Measurements from ENCODE around the gene KRTAP10-10. TPM values are rescaled to one million over a fixed set of nuclear protein-coding genes. Genes with fewer than 3 reads are reported as not detected.
"Not testable (repeated sequence)": the region's sequence is repeated elsewhere in the genome, so short reads cannot be mapped to it uniquely, and the experiment has no call there.

Gene KRTAP10-10
- total RNA-seq, 1 donor from 2014 or later: not detected

GRCh38 chr21:44639331-44639655 is 2.1 kb downstream of the KRTAP10-10 start:
- intact Hi-C loops (cut with micrococcal nuclease): no loop called here
- no peak for TF ChIP-seq CTCF (IDR thresholded peaks at IDR 0.05)
- Mint-ChIP-seq H3K4me3 (no peak overlapping the region), H3K27me3 (peaks cover 17% of the 10 kb centered on the region), H3K4me1 (no peaks in the 10 kb centered on the region), H3K27ac (no peak overlapping the region), H3K36me3 (ENCODE audit: low read depth) (peaks cover 2% of the 10 kb centered on the region), H3K9me3 (peaks cover 24% of the 10 kb centered on the region)
- no peak for ATAC-seq (ENCODE audit: low read depth)
- no peak for DNase-seq
- ChIA-PET CTCF (no interaction called here), POLR2A (no interaction called here)

- TF ChIP-seq CTCF (IDR thresholded peaks at IDR 0.05): no peak
- POLR2A ChIA-PET: no interaction called here
- intact Hi-C loops (cut with micrococcal nuclease): no loop called here
- no peak for DNase-seq
- Mint-ChIP-seq H3K4me3 (no peak overlapping the region), H3K4me1 (no peaks in the 10 kb centered on the region), H3K9me3 (peaks cover 31% of the 10 kb centered on the region), H3K27ac (no peak overlapping the region), H3K27me3 (peaks cover 13% of the 10 kb centered on the region), H3K36me3 (ENCODE audit: low read depth) (peaks cover 2% of the 10 kb centered on the region)
- no peak for ATAC-seq (ENCODE audit: low read depth)
- CTCF ChIA-PET: no interaction called here
These were observed 3.6 kb downstream of the KRTAP10-10 start for GRCh38 chr21:44640761-44641160.

GRCh38 chr21:44643741-44644310 is 6.7 kb downstream of the KRTAP10-10 start:
- CTCF ChIA-PET: no interaction called here
- Mint-ChIP-seq H3K27ac (no peak overlapping the region), H3K36me3 (ENCODE audit: low read depth) (peaks cover 2% of the 10 kb centered on the region), H3K4me1 (no peaks in the 10 kb centered on the region), H3K9me3 (peaks cover 31% of the 10 kb centered on the region), H3K4me3 (no peak overlapping the region), H3K27me3 (peaks cover 16% of the 10 kb centered on the region)
- TF ChIP-seq CTCF (IDR thresholded peaks at IDR 0.05): no peak
- POLR2A ChIA-PET: no interaction called here
- DNase-seq (no peak), ATAC-seq (ENCODE audit: low read depth) (no peak)
- intact Hi-C loops (cut with micrococcal nuclease): no loop called here

- H3K4me3 Mint-ChIP-seq: no peak overlapping the region
- ChIA-PET CTCF (no interaction called here), POLR2A (no interaction called here)
- intact Hi-C loops (cut with micrococcal nuclease): no loop called here
- TF ChIP-seq CTCF (IDR thresholded peaks at IDR 0.05): no peak
- DNase-seq (no peak), ATAC-seq (ENCODE audit: low read depth) (no peak)
- H3K4me1 Mint-ChIP-seq: no peaks in the 10 kb centered on the region
- H3K36me3 Mint-ChIP-seq (ENCODE audit: low read depth): peaks cover 2% of the 10 kb centered on the region
- peaks cover 14% of the 10 kb centered on the region for H3K27me3 Mint-ChIP-seq
- no peak overlapping the region for H3K27ac Mint-ChIP-seq
- peaks cover 29% of the 10 kb centered on the region for H3K9me3 Mint-ChIP-seq
These were observed 7.7 kb downstream of the KRTAP10-10 start for GRCh38 chr21:44644878-44645277.

GRCh38 chr21:44646366-44647221 is 9.4 kb downstream of the KRTAP10-10 start, which contains the start of gene KRTAP10-11:
Gene KRTAP10-11, plus strand, starts transcription at chr21:44646414. Its CDS starts 45 bp downstream, at chr21:44646459.
- H3K4me1 Mint-ChIP-seq; H3K27ac Mint-ChIP-seq; H3K36me3 Mint-ChIP-seq (ENCODE audit: low read depth); ATAC-seq (ENCODE audit: low read depth); DNase-seq; POLR2A ChIA-PET; H3K4me3 Mint-ChIP-seq; H3K27me3 Mint-ChIP-seq; CTCF ChIA-PET; intact Hi-C loops (cut with micrococcal nuclease): not testable (repeated sequence)
- peaks cover 20% of the 10 kb centered on the region for H3K9me3 Mint-ChIP-seq

Data from activated B cell treated with CpG ODN at 0.5 μM for 24 hours (primary cell).